Measurements from ENCODE around the gene STAT5A. TPM values are rescaled to one million over a fixed set of nuclear protein-coding genes. Genes with fewer than 3 reads are reported as not detected.

STAT5A gene
- total RNA-seq, 1 experiment from 2014 or later: 6.6 TPM

- no peak for DNase-seq (ENCODE audit: low spot score)
- H3K4me3 Mint-ChIP-seq: no peak overlapping the region
- H3K27ac Mint-ChIP-seq: no peak overlapping the region; the same call in 1 of the 2 replicates
- ChIA-PET POLR2A (no interaction called here), CTCF (interaction anchor here (1.1 to 2.4 kb wide), 3 partner anchors 102 to 224 kb away, joined by 3 to 11 read pairs (median 3); no protein-coding TSS in a partner anchor)
- ATAC-seq: no peak
- no peaks in the 10 kb centered on the region for H3K36me3 Mint-ChIP-seq
- H3K4me1 Mint-ChIP-seq: 0 out of 2 replicates have a peak, but pooled peaks cover 3% of the 10 kb centered on the region
- no peak for TF ChIP-seq IRF2 (CRISPR knock-in tag; IDR thresholded peaks at IDR 0.05; ENCODE audit: borderline replicate concordance, low read depth)
- no peak for TF ChIP-seq ZNF416 (CRISPR knock-in tag; IDR thresholded peaks at IDR 0.05)
- no peak for TF ChIP-seq ETV6 (CRISPR knock-in tag; IDR thresholded peaks at IDR 0.05)
- no peak for TF ChIP-seq AR (CRISPR knock-in tag; IDR thresholded peaks at IDR 0.05)
- no peak for TF ChIP-seq SMAD4 (CRISPR knock-in tag; IDR thresholded peaks at IDR 0.05)
- no peak for TF ChIP-seq CREB1 (CRISPR knock-in tag; IDR thresholded peaks at IDR 0.05)
- no peak for TF ChIP-seq ARID4B (CRISPR knock-in tag; IDR thresholded peaks at IDR 0.05; ENCODE audit: borderline replicate concordance)
- no peak for TF ChIP-seq ZNF121 (CRISPR knock-in tag; IDR thresholded peaks at IDR 0.05)
- TF ChIP-seq NFYB (CRISPR knock-in tag; conservative IDR thresholded peaks at IDR 0.05; ENCODE audit: low read depth): no peak
- TF ChIP-seq TEAD1 (CRISPR knock-in tag; IDR thresholded peaks at IDR 0.05): no peak
- TF ChIP-seq PREB (CRISPR knock-in tag; IDR thresholded peaks at IDR 0.05; ENCODE audit: borderline replicate concordance): no peak
- no peaks in the 10 kb centered on the region for H3K9me3 Mint-ChIP-seq
- H3K27me3 Mint-ChIP-seq (ENCODE audit: low read depth): no peaks in the 10 kb centered on the region; the same call in none of the 2 replicates
These were observed 15.4 kb downstream of the STAT5A start for GRCh38 chr17:42303694-42304093.

- CTCF ChIA-PET: interaction anchor here (1.1 to 1.2 kb wide), 2 partner anchors 103 to 223 kb away, joined by 3 read pairs; no protein-coding TSS in a partner anchor
- POLR2A ChIA-PET: no interaction called here
- DNase-seq (ENCODE audit: low spot score): no peak
- TF ChIP-seq GRHL2 (CRISPR knock-in tag; IDR thresholded peaks at IDR 0.05; ENCODE audit: insufficient replicate concordance, severe bottlenecking) (no peak), AFF4 (CRISPR knock-in tag; IDR thresholded peaks at IDR 0.05; ENCODE audit: borderline replicate concordance) (no peak), AR (CRISPR knock-in tag; IDR thresholded peaks at IDR 0.05) (no peak), USF1 (CRISPR knock-in tag; IDR thresholded peaks at IDR 0.05) (no peak)
These were observed 16.1 kb downstream of the STAT5A start for GRCh38 chr17:42304187-42305030.

More at GRCh38 chr17:42304187-42305030, 16.1 kb downstream of the STAT5A start:
- H3K27me3 Mint-ChIP-seq (ENCODE audit: low read depth): no peaks in the 10 kb centered on the region; the same call in none of the 2 replicates
- no peaks in the 10 kb centered on the region for H3K36me3 Mint-ChIP-seq
- H3K27ac Mint-ChIP-seq: no peak overlapping the region; the same call in 1 of the 2 replicates
- 0 out of 2 replicates have a peak, but pooled peaks cover 3% of the 10 kb centered on the region for H3K4me1 Mint-ChIP-seq
- H3K9me3 Mint-ChIP-seq: no peaks in the 10 kb centered on the region
- no peak overlapping the region for H3K4me3 Mint-ChIP-seq
- no peak for ATAC-seq

Data from WTC11 (cell line).